Progenitor cell of endocrine pancreas (in vitro differentiated cells): ENCODE measurements around the gene ALOX15. TPM values are rescaled to one million over a fixed set of nuclear protein-coding genes. Genes with fewer than 3 reads are reported as not detected.

Experiments
- DNase-seq: peaks from one replicate; pipeline ENCODE4 v3.0.0; 2021; ENCODE audit warnings: low spot score; ENCODE audit not compliant: unreplicated experiment
- H3K27ac Mint-ChIP-seq: 2 replicates; pipeline ENCODE4 v1.8.0; 2021; ENCODE audit warnings: mild to moderate bottlenecking, moderate library complexity, mixed read lengths
- H3K27me3 Mint-ChIP-seq: 2 replicates; pipeline ENCODE4 v1.8.0; 2021; ENCODE audit warnings: mixed read lengths
- H3K36me3 Mint-ChIP-seq: 2 replicates; pipeline ENCODE4 v1.8.0; 2022; ENCODE audit warnings: mixed read lengths; ENCODE audit not compliant: insufficient read depth
- H3K4me1 Mint-ChIP-seq: 2 replicates; pipeline ENCODE4 v1.8.0; 2021; ENCODE audit warnings: low read depth, mixed read lengths
- H3K4me3 Mint-ChIP-seq: 2 replicates; pipeline ENCODE4 v1.8.0; 2021; ENCODE audit warnings: low read depth, mild to moderate bottlenecking, moderate library complexity, mixed read lengths
- H3K9me3 Mint-ChIP-seq: 2 replicates; pipeline ENCODE4 v1.8.0; 2021; ENCODE audit warnings: low read depth, mixed read lengths
- CTCF ChIP-seq: fragments of 200-600 bp; sonication (generic); IDR thresholded peaks from one replicate; pipeline ENCODE4 v1.5.0; 2021; ENCODE audit warnings: antibody characterized with exemption, mild to moderate bottlenecking; ENCODE audit not compliant: unreplicated experiment
- total RNA-seq: library from RNA; stranded (reverse); gene quantifications from 2 replicates; pipeline ENCODE4 v1.2.1, GENCODE V29; 2021

ALOX15 gene
- total RNA-seq, 1 donor from 2014 or later: 0.69 TPM

DNA sequence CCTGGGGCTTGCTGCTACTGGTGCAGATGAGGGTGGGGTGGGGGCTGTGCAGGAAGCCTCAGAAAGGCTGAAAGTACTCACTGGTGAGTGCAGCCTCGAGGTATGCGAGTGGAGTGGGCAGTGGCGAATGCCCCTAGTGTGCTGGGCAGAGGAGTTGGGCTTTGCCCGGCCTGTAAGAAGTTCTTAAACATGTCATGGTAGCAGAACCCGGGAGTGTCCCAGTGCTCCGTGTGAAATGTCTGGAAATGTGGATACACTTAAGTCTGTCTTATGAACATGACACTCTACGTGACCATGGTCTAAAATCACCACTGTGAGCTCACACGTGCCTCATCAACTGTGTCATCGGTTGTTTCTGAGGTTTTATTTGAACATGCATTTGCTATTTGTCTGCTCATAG is 55.4 kb downstream of the ALOX15 start:
- peak overlapping the region; percentile 9 for H3K4me3 Mint-ChIP-seq
- TF ChIP-seq CTCF: no peak
- H3K27ac Mint-ChIP-seq: no peak overlapping the region
- peaks cover 33% of the 10 kb centered on the region for H3K4me1 Mint-ChIP-seq
- H3K27me3 Mint-ChIP-seq: peaks cover 46% of the 10 kb centered on the region
- H3K36me3 Mint-ChIP-seq: no peaks in the 10 kb centered on the region
- H3K9me3 Mint-ChIP-seq: no peaks in the 10 kb centered on the region
- no peak for DNase-seq

GRCh38 chr17:4585638-4585994 is 55.9 kb downstream of the ALOX15 start:
- H3K36me3 Mint-ChIP-seq: no peaks in the 10 kb centered on the region
- peak overlapping the region; percentile 79 for H3K4me3 Mint-ChIP-seq
- H3K4me1 Mint-ChIP-seq: peaks cover 33% of the 10 kb centered on the region
- H3K27me3 Mint-ChIP-seq: peaks cover 44% of the 10 kb centered on the region
- H3K27ac Mint-ChIP-seq: no peak overlapping the region
- no peak for TF ChIP-seq CTCF
- no peak for DNase-seq
- no peaks in the 10 kb centered on the region for H3K9me3 Mint-ChIP-seq

DNA sequence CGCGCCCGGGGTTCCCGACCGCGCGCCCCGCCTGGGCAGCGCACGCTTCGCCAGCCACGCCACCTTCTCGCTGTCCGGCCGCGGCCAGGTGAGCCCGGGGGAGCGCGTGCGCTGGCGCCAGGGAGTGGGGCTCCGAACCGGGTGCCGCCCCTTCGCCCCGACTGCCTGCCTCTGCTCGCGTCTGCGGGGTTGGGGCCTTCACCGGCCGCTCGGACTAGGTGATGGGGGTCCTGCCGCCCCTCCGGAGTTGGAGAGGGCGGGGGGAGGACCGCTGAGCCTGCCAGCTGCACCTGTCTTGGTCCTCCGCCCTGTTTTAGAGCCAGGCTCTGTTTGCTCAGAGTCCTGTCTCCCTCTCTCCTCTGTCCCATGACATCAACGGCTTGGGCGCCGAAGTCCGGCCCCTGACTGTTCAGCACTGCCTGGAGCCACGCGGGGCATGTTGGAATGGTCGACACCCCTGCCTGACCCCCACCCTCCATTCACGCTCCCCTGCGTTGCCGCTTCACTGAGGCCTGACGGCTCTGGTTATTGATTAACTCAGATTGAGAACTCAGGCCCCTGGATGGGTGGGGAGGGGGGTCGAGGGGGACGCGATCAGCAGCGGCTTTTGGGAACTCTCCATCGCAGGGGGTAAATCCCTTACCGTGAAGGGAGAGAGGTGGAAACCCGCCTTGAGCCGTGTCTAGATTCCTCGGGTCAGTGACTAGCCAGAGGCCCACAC is 56.4 kb downstream of the ALOX15 start:
- DNase-seq: no peak
- Mint-ChIP-seq H3K27me3 (peaks cover 39% of the 10 kb centered on the region), H3K36me3 (no peaks in the 10 kb centered on the region), H3K4me1 (peaks cover 33% of the 10 kb centered on the region), H3K9me3 (no peaks in the 10 kb centered on the region), H3K27ac (peak overlapping the region; percentile 79), H3K4me3 (peak overlapping the region; percentile 79)
- TF ChIP-seq CTCF: no peak

DNA sequence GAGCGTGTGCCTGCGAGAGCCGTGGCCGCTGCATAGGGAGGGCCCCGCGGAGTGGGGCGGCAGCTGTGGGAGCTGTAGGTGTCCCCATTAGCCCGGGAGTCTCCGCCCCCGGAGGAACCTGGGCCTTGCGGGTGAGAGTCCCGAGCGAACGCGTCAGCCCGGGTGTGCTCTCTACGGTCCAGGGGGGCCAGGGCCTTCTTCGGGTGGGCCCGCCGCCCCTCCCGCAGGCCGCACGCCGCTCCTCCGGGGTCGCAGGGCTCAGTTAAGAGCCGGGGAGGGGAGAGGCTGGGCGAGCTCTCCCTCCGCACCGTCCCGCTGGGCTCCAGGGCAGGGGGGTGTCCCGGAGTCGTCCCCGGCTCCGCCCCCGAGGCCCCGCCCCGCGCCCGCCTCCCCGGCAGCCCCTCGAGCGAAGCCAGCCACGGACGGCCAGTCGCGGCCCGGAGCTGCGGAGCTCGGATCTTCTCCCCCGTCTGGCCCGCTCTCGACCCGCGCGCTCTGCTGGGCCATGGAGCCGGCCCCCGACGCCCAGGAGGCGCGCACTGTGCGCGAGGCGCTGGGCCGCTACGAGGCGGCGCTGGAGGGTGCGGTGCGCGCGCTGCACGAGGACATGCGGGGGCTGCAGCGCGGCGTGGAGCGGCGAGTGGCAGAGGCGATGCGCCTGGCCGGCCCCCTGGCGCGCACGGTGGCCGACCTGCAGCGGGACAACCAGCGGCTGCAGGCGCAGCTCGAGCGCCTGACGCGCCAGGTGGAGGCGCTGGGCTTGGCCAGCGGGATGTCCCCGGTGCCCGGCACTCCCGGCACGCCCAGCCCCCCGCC is 57.2 kb downstream of the ALOX15 start, which contains the start of gene SMTNL2:
SMTNL2 (plus strand) TSS at position 429 of the 816 bp plus-strand sequence; CDS start at position 506, 77 bp downstream.
- DNase-seq: peak; percentile 33
- H3K9me3 Mint-ChIP-seq: no peaks in the 10 kb centered on the region
- H3K36me3 Mint-ChIP-seq: no peaks in the 10 kb centered on the region
- H3K27me3 Mint-ChIP-seq: peaks cover 39% of the 10 kb centered on the region
- H3K4me1 Mint-ChIP-seq: peaks cover 33% of the 10 kb centered on the region
- peak within 1 kb of the TSS; percentile 84 for H3K4me3 Mint-ChIP-seq
- TF ChIP-seq CTCF: no peak
- peak within 1 kb of the TSS; percentile 96 for H3K27ac Mint-ChIP-seq

DNA sequence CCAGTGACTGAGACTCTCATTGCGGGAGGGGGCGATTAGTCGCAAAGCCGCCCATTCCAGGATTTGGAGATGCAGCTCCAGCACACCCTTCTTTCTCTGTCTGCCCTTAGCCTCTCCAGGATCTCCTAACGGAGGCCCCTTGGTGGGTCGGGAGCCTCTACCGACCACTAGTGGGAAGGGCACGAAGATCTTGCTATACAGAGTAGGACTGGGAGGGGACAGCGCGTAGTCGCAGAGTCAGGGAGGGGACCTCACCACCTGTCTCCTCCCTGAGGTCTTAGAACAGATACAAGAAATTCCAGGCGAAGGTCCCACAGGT is 57.7 kb downstream of the ALOX15 start:
- DNase-seq: no peak
- Mint-ChIP-seq H3K4me1 (peaks cover 29% of the 10 kb centered on the region), H3K27me3 (peaks cover 39% of the 10 kb centered on the region), H3K9me3 (no peaks in the 10 kb centered on the region), H3K36me3 (no peaks in the 10 kb centered on the region), H3K27ac (peak overlapping the region; percentile 96), H3K4me3 (peak overlapping the region; percentile 84)
- peak; percentile 68 for TF ChIP-seq CTCF
